ENCODE results near the gene CYP46A1.

Gene CYP46A1

GRCh38 chr14:99729991-99730875, 46.1 kb downstream of the CYP46A1 start:
- no peak for DNase-seq (ENCODE audit: low spot score)

GRCh38 chr14:99730876-99731546, 46.9 kb downstream of the CYP46A1 start:
- DNase-seq (ENCODE audit: low spot score): no peak

GRCh38 chr14:99731547-99732435, 47.7 kb downstream of the CYP46A1 start:
- no peak for DNase-seq (ENCODE audit: low spot score)

GRCh38 chr14:99732436-99733210, 48.5 kb downstream of the CYP46A1 start:
- no peak for DNase-seq (ENCODE audit: low spot score)

GRCh38 chr14:99733211-99733539, 49.1 kb downstream of the CYP46A1 start:
- DNase-seq (ENCODE audit: low spot score): no peak

GRCh38 chr14:99733540-99734405, 49.7 kb downstream of the CYP46A1 start:
- no peak for DNase-seq (ENCODE audit: low spot score)

GRCh38 chr14:99734406-99735051, 50.4 kb downstream of the CYP46A1 start:
- DNase-seq (ENCODE audit: low spot score): no peak

GRCh38 chr14:99735189-99736135, 51.4 kb downstream of the CYP46A1 start:
- DNase-seq (ENCODE audit: low spot score): no peak

GRCh38 chr14:99736603-99737371, 52.7 kb downstream of the CYP46A1 start:
- DNase-seq (ENCODE audit: low spot score): no peak

- DNase-seq (ENCODE audit: low spot score): peak; percentile 63
Observed at GRCh38 chr14:99737451-99737951, 53.4 kb downstream of the CYP46A1 start.

- DNase-seq (ENCODE audit: low spot score): no peak
Observed at GRCh38 chr14:99737956-99738667, 54.0 kb downstream of the CYP46A1 start.

GRCh38 chr14:99740411-99740810, 56.3 kb downstream of the CYP46A1 start:
- no peak for DNase-seq (ENCODE audit: low spot score)

- DNase-seq (ENCODE audit: low spot score): no peak
Observed at GRCh38 chr14:99741227-99741976, 57.3 kb downstream of the CYP46A1 start.

- no peak for DNase-seq (ENCODE audit: low spot score)
Observed at GRCh38 chr14:99742074-99742473, 58.0 kb downstream of the CYP46A1 start.

- no peak for DNase-seq (ENCODE audit: low spot score)
Observed at GRCh38 chr14:99742509-99743487, 58.7 kb downstream of the CYP46A1 start.
